ENCODE data around the gene TMEM208.

The TMEM208 gene

GRCh38 chr16:67260426-67261063 lies 33.6 kb downstream of the TMEM208 start:
- H3K27ac Mint-ChIP-seq: no peak overlapping the region
- H3K36me3 Mint-ChIP-seq: peaks cover 6% of the 10 kb centered on the region
- DNase-seq (ENCODE audit: low spot score in 2 of 2): no peak
- H3K4me3 Mint-ChIP-seq: no peak overlapping the region
- peak; percentile 72 for ATAC-seq
- peaks cover 9% of the 10 kb centered on the region for H3K4me1 Mint-ChIP-seq
- no peaks in the 10 kb centered on the region for H3K9me3 Mint-ChIP-seq

- no peak overlapping the region for H3K4me3 Mint-ChIP-seq
- no peak overlapping the region for H3K27ac Mint-ChIP-seq
- peaks cover 9% of the 10 kb centered on the region for H3K4me1 Mint-ChIP-seq
- H3K9me3 Mint-ChIP-seq: no peaks in the 10 kb centered on the region
- DNase-seq (ENCODE audit: low spot score in 2 of 2): no peak
- peaks cover 6% of the 10 kb centered on the region for H3K36me3 Mint-ChIP-seq
- ATAC-seq: no peak
These were observed 36.3 kb downstream of the TMEM208 start for GRCh38 chr16:67263201-67263600.

DNA sequence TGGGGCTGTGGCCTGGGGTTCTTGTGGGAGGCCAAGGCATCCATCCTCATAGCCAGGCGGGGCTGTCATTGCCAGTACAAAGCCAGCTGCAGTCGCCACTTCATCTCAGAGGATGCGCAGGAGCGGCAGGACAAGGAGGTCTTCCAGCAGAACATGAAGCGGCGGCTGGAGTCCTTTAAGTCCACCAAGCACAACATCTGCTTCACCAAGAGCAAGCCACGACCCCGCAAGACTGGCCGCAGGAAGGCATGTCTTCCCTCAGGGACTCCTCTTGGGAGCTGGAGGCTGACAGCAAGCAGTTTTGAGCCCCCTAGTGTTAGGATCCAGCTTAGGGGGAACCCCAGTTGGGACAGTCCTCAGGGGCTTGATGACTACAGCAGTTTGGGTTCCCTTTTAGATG lies 37.3 kb downstream of the TMEM208 start:
- ATAC-seq (no peak), DNase-seq (ENCODE audit: low spot score in 2 of 2) (no peak)
- Mint-ChIP-seq H3K4me3 (no peak overlapping the region), H3K27ac (no peak overlapping the region), H3K4me1 (peaks cover 9% of the 10 kb centered on the region), H3K36me3 (peaks cover 6% of the 10 kb centered on the region), H3K9me3 (no peaks in the 10 kb centered on the region)

DNA sequence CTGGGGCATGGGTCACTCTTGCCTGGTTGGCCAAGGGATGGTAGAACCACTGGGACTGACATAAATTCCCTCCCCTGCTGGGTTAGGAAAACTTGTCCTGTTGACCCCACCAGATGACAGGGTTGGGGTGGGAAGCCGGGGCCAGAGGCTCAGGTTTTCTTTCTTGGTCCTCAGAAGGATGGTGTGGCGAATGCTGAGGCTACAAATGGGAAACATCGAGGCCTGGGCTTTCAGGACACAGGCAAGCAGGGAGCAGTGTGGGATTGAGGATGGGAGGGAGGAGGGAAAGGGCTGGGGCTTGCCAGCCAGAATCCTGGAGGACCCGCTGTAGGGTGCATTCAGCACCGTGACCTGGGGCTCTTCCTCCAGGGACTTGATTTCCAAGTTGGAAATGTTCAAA lies 37.9 kb downstream of the TMEM208 start:
- peaks cover 9% of the 10 kb centered on the region for H3K4me1 Mint-ChIP-seq
- H3K4me3 Mint-ChIP-seq: no peak overlapping the region
- DNase-seq (ENCODE audit: low spot score in 2 of 2) (no peak), ATAC-seq (no peak)
- no peaks in the 10 kb centered on the region for H3K9me3 Mint-ChIP-seq
- H3K27ac Mint-ChIP-seq: peak overlapping the region; percentile 21
- peaks cover 2% of the 10 kb centered on the region for H3K36me3 Mint-ChIP-seq

- Mint-ChIP-seq H3K9me3 (no peaks in the 10 kb centered on the region), H3K4me3 (no peak overlapping the region), H3K4me1 (peaks cover 2% of the 10 kb centered on the region), H3K36me3 (no peaks in the 10 kb centered on the region), H3K27ac (peak overlapping the region; percentile 32)
- ATAC-seq: no peak
- DNase-seq (ENCODE audit: low spot score in 2 of 2): no peak
These were observed 38.9 kb downstream of the TMEM208 start for GRCh38 chr16:67265834-67266233.

DNA sequence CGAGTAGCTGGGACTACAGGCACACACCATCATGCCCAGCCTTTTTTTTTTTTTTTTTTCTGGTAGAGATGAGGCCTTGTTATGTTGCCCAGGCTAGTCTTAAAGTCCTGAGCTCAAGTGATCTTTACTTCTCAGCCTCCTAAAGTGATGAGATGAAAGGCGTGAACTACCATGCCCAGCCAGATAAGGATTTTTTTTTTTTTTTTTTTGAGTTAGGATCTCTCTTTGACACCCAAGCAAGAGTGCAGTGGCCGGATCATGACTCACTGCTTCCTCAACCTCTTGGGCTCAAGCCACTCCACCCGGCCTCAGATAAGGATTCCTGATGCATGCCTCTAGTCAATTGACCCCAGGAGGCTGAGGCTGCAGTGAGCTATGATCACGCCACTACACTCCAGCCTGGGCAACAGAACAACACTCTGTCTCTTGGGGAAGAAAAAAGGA lies 41.2 kb downstream of the TMEM208 start:
- DNase-seq (ENCODE audit: low spot score in 2 of 2) (no peak), ATAC-seq (no peak)
- no peak overlapping the region for H3K4me3 Mint-ChIP-seq
- H3K36me3 Mint-ChIP-seq: peaks cover 8% of the 10 kb centered on the region
- no peaks in the 10 kb centered on the region for H3K4me1 Mint-ChIP-seq
- no peak overlapping the region for H3K27ac Mint-ChIP-seq
- no peaks in the 10 kb centered on the region for H3K9me3 Mint-ChIP-seq

- no peak overlapping the region for H3K4me3 Mint-ChIP-seq
- DNase-seq (ENCODE audit: low spot score in 2 of 2): no peak
- H3K36me3 Mint-ChIP-seq: peaks cover 17% of the 10 kb centered on the region
These were observed 42.8 kb downstream of the TMEM208 start for GRCh38 chr16:67269766-67270165.

GRCh38 chr16:67270931-67271338 lies 44.0 kb downstream of the TMEM208 start:
- Mint-ChIP-seq H3K27ac (no peak overlapping the region), H3K4me3 (no peak overlapping the region), H3K36me3 (peaks cover 25% of the 10 kb centered on the region), H3K4me1 (no peaks in the 10 kb centered on the region), H3K9me3 (no peaks in the 10 kb centered on the region)
- ATAC-seq: no peak
- DNase-seq (ENCODE audit: low spot score in 2 of 2): no peak

More at GRCh38 chr16:67269766-67270165, 42.8 kb downstream of the TMEM208 start:
- Mint-ChIP-seq H3K9me3 (no peaks in the 10 kb centered on the region), H3K4me1 (no peaks in the 10 kb centered on the region), H3K27ac (no peak overlapping the region)
- ATAC-seq: no peak

- ATAC-seq: peak; percentile 16
- Mint-ChIP-seq H3K9me3 (no peaks in the 10 kb centered on the region), H3K27ac (peak overlapping the region; percentile 37), H3K4me1 (peaks cover 4% of the 10 kb centered on the region), H3K4me3 (no peak overlapping the region), H3K36me3 (peaks cover 31% of the 10 kb centered on the region)
- DNase-seq (ENCODE audit: low spot score in 2 of 2): no peak
These were observed 44.5 kb downstream of the TMEM208 start for GRCh38 chr16:67271446-67271845.

GRCh38 chr16:67275321-67275720 lies 48.4 kb downstream of the TMEM208 start:
- ATAC-seq: no peak
- no peak overlapping the region for H3K27ac Mint-ChIP-seq
- DNase-seq (ENCODE audit: low spot score in 2 of 2): no peak

DNA sequence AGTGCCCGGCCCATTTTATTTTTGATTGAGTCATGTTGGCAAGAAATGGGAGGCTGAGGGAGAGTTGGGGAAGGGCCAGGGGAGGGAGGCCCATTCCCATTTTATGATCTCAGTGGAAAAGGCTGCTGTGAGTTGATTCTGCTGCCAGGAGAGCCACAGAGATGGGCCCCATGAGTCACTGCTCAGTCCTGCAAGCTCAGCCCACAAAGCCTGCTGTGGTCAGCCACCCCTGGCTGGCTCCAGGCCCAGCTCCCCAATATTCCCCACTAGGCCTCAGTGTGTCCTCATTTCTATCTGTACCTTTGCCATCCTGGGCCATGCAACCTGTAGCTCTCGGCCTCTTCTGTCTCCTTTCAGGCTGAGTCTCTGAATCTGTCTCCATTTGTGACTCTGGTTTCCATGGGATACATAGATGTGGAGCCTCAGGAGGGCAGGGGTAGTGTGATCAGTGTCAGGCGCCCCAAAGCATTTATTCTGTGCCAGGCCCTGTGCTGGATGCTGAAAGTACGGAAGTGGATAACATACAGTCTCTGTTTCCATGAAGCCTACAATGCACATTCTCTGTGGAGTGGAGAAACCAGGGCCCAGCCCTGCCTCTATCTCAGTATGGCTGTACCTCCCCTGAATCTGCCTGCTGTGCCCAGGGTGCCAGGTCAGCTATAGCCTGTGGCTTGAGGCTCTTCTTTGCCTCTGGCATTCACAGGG lies 50.5 kb downstream of the TMEM208 start:
- Mint-ChIP-seq H3K4me3 (peak overlapping the region; percentile 83), H3K36me3 (peaks cover 37% of the 10 kb centered on the region), H3K4me1 (peaks cover 19% of the 10 kb centered on the region), H3K9me3 (no peaks in the 10 kb centered on the region), H3K27ac (peak overlapping the region; percentile 91)
- ATAC-seq (peak; percentile 15), DNase-seq (ENCODE audit: low spot score in 2 of 2) (no peak)

More at GRCh38 chr16:67275321-67275720, 48.4 kb downstream of the TMEM208 start:
- Mint-ChIP-seq H3K9me3 (no peaks in the 10 kb centered on the region), H3K4me3 (no peak overlapping the region), H3K36me3 (peaks cover 44% of the 10 kb centered on the region), H3K4me1 (peaks cover 19% of the 10 kb centered on the region)

- DNase-seq (ENCODE audit: low spot score in 2 of 2) (no peak), ATAC-seq (no peak)
- Mint-ChIP-seq H3K27ac (peak overlapping the region; percentile 91), H3K4me1 (peaks cover 19% of the 10 kb centered on the region), H3K9me3 (no peaks in the 10 kb centered on the region), H3K4me3 (peak overlapping the region; percentile 83), H3K36me3 (peaks cover 35% of the 10 kb centered on the region)
These were observed 51.3 kb downstream of the TMEM208 start for GRCh38 chr16:67277999-67278772.
